ENCODE measurements around the gene ITGB2. TPM values are rescaled to one million over a fixed set of nuclear protein-coding genes. Genes with fewer than 3 reads are reported as not detected.

The ITGB2 gene
- total and polyA plus RNA-seq, 2 donors (not counting 1 experiment from before 2014, with no cell fraction given), result 0.05 TPM; not detected in 1

GRCh38 chr21:44947930-44948331 is 27.2 kb upstream of the ITGB2 start:
- Histone ChIP-seq H3K36me3 (ENCODE audit: control insufficient read depth, insufficient read depth, low read length) (peaks cover 12% of the 10 kb centered on the region), H3K27ac (ENCODE audit: insufficient read depth, low read length) (no peak overlapping the region), H3K4me3 (replicated peaks in 1 of 4; ENCODE audit: control extremely low read depth in 1 of 4, insufficient read depth in 1 of 4, low read depth in 3 of 4, low read length in 4 of 4) (no peak overlapping the region), H2AFZ (ENCODE audit: low read length) (no peak overlapping the region), H3K9ac (ENCODE audit: insufficient read depth, low read length) (no peak overlapping the region), H4K20me1 (ENCODE audit: control insufficient read depth, extremely low read depth, insufficient read depth, low read length) (no peaks in the 10 kb centered on the region), H3K4me1 (ENCODE audit: control insufficient read depth, extremely low read depth, insufficient read depth, low read length) (no peaks in the 10 kb centered on the region), H3K27me3 (ENCODE audit: control insufficient read depth, insufficient read depth, low read length) (no peaks in the 10 kb centered on the region), H3K4me2 (ENCODE audit: extremely low read depth, insufficient read depth, low read length) (no peak overlapping the region), H3K79me2 (ENCODE audit: control insufficient read depth, insufficient read depth, low read length) (peaks cover 5% of the 10 kb centered on the region), H3K9me3 (ENCODE audit: control insufficient read depth, insufficient read depth, low read depth, low read length) (no peaks in the 10 kb centered on the region)
- DNase-seq (ENCODE audit: low read depth in 2 of 2), result no peak
- no peak for TF ChIP-seq CTCF (conservative IDR thresholded peaks at IDR 0.05 in 1 of 2, IDR thresholded peaks at IDR 0.05 in 1 of 2; ENCODE audit: low read depth in 1 of 2, low read length in 2 of 2)
- TF ChIP-seq EZH2 (IDR thresholded peaks at IDR 0.05; ENCODE audit: low read length, missing control alignments), result no peak

- no peak overlapping the region for H3K4me2 ChIP-seq (ENCODE audit: extremely low read depth, insufficient read depth, low read length)
- H3K9me3 ChIP-seq (ENCODE audit: control insufficient read depth, insufficient read depth, low read depth, low read length), result no peaks in the 10 kb centered on the region
- peaks cover 6% of the 10 kb centered on the region for H3K79me2 ChIP-seq (ENCODE audit: control insufficient read depth, insufficient read depth, low read length)
- H2AFZ ChIP-seq (ENCODE audit: low read length), result no peak overlapping the region
- peaks cover 12% of the 10 kb centered on the region for H3K36me3 ChIP-seq (ENCODE audit: control insufficient read depth, insufficient read depth, low read length)
- TF ChIP-seq CTCF (conservative IDR thresholded peaks at IDR 0.05 in 1 of 2, IDR thresholded peaks at IDR 0.05 in 1 of 2; ENCODE audit: low read depth in 1 of 2, low read length in 2 of 2) (no peak), EZH2 (IDR thresholded peaks at IDR 0.05; ENCODE audit: low read length, missing control alignments) (no peak)
- H4K20me1 ChIP-seq (ENCODE audit: control insufficient read depth, extremely low read depth, insufficient read depth, low read length), result no peaks in the 10 kb centered on the region
- no peak overlapping the region for H3K9ac ChIP-seq (ENCODE audit: insufficient read depth, low read length)
- H3K4me1 ChIP-seq (ENCODE audit: control insufficient read depth, extremely low read depth, insufficient read depth, low read length), result no peaks in the 10 kb centered on the region
- no peak overlapping the region for H3K4me3 ChIP-seq (replicated peaks in 1 of 4; ENCODE audit: control extremely low read depth in 1 of 4, insufficient read depth in 1 of 4, low read depth in 3 of 4, low read length in 4 of 4)
- no peak for DNase-seq (ENCODE audit: low read depth in 2 of 2)
- no peak overlapping the region for H3K27ac ChIP-seq (ENCODE audit: insufficient read depth, low read length)
- no peaks in the 10 kb centered on the region for H3K27me3 ChIP-seq (ENCODE audit: control insufficient read depth, insufficient read depth, low read length)
These were observed 26.6 kb upstream of the ITGB2 start for GRCh38 chr21:44947111-44947929.

DNA sequence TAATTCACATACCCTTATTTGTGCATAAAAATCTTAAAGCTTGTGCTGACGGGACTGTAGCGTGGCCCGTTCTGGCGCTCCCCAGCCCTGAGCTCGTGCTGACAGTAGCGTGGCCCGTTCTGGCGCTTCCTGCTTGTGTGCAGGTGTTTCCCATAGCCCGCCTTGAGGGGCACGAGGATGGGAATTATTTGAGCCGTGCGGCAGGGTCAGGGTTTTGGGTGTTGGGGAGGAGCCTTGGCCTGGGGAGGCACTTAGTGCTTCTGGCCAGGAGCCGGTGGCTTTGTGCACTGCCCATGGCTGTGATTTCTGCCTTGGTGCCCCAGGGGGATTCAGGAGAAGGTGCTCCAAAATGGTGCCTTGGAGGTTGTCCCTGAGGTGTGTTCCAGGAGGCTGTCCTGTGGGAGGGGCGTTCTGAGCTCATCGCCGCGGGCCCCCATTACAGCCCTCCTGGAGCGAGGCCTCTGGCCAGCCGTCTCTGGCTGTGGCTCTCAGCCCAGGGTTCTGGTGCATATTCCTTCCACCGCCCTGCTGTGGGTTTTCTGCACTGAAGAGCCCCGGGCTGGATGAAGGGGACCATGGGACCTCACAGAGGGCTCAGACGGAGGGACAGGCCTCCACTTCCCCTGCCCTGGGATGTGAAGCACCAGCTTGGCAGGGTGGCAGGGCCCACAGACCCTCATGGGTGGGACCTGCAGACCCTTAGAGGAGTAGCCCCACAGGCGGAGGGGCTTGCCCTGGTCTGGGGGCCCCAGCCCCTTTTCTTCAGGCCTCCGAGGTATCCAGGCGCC is 25.7 kb upstream of the ITGB2 start:
- H3K4me1 ChIP-seq (ENCODE audit: control insufficient read depth, extremely low read depth, insufficient read depth, low read length), result no peaks in the 10 kb centered on the region
- peaks cover 14% of the 10 kb centered on the region for H3K79me2 ChIP-seq (ENCODE audit: control insufficient read depth, insufficient read depth, low read length)
- H3K9me3 ChIP-seq (ENCODE audit: control insufficient read depth, insufficient read depth, low read depth, low read length), result no peaks in the 10 kb centered on the region
- H3K4me3 ChIP-seq (replicated peaks in 1 of 4; ENCODE audit: control extremely low read depth in 1 of 4, insufficient read depth in 1 of 4, low read depth in 3 of 4, low read length in 4 of 4), result no peak overlapping the region
- no peak for DNase-seq (ENCODE audit: low read depth in 2 of 2)
- H3K9ac ChIP-seq (ENCODE audit: insufficient read depth, low read length), result no peak overlapping the region
- peaks cover 12% of the 10 kb centered on the region for H3K36me3 ChIP-seq (ENCODE audit: control insufficient read depth, insufficient read depth, low read length)
- H3K4me2 ChIP-seq (ENCODE audit: extremely low read depth, insufficient read depth, low read length), result no peak overlapping the region
- TF ChIP-seq EZH2 (IDR thresholded peaks at IDR 0.05; ENCODE audit: low read length, missing control alignments) (no peak), CTCF (conservative IDR thresholded peaks at IDR 0.05 in 1 of 2, IDR thresholded peaks at IDR 0.05 in 1 of 2; ENCODE audit: low read depth in 1 of 2, low read length in 2 of 2) (no peak)
- no peak overlapping the region for H2AFZ ChIP-seq (ENCODE audit: low read length)
- no peak overlapping the region for H3K27ac ChIP-seq (ENCODE audit: insufficient read depth, low read length)
- H3K27me3 ChIP-seq (ENCODE audit: control insufficient read depth, insufficient read depth, low read length), result no peaks in the 10 kb centered on the region
- H4K20me1 ChIP-seq (ENCODE audit: control insufficient read depth, extremely low read depth, insufficient read depth, low read length), result no peaks in the 10 kb centered on the region

All from fibroblast of lung (primary cell).